ENCODE data around the gene ESPNL. TPM values are rescaled to one million over a fixed set of nuclear protein-coding genes. Genes with fewer than 3 reads are reported as not detected.
"Not testable (repeated sequence)": the region's sequence is repeated elsewhere in the genome, so short reads cannot be mapped to it uniquely, and the experiment has no call there.

ESPNL gene
- total and polyA plus RNA-seq, 10 donors = 0.65 to 6.2 (median 1.7) TPM

GRCh38 chr2:238057696-238058575, 42.2 kb upstream of the ESPNL start:
- intact Hi-C loops (cut with DNase I; ENCODE audit: low total_unique reads) = loop anchor here (10.0 kb wide), 1 partner anchor 93 kb away; the partner anchor contains the start of gene UBE2F
- TF ChIP-seq POLR2AphosphoS5 (IDR thresholded peaks at IDR 0.05) = peak in 2 of 3 donors; percentile 9 to 23
- DNase-seq, H3K9me3 ChIP-seq, H3K36me3 ChIP-seq, H3K27ac ChIP-seq, H3K4me3 ChIP-seq: not testable (repeated sequence)
- Histone ChIP-seq H3K27me3 (replicated peaks in 1 of 7) (peaks cover 0 to 23% (median 0%) of the 10 kb centered on the region in 7 donors), H3K4me1 (peaks cover 0 to 29% (median 21%) of the 10 kb centered on the region in 6 donors)
- WGBS, 5 donors = 92 to 97% (median 94%) methylated on average over 15 to 44 of the region's 44 CpGs

- 89 to 95% (median 93%) methylated on average over 3 of the region's 3 CpGs for WGBS, 5 donors
- Histone ChIP-seq H3K4me1 (peaks cover 0 to 30% (median 21%) of the 10 kb centered on the region in 6 donors), H3K4me3 (peak overlapping the region in 4 of 8 donors; percentile 82 to 97 (median 92)), H3K9me3 (no peaks in the 10 kb centered on the region), H3K36me3 (peaks cover 0 to 6% (median 1%) of the 10 kb centered on the region in 6 donors), H3K27me3 (replicated peaks in 1 of 7) (peaks cover 0 to 23% (median 0%) of the 10 kb centered on the region in 7 donors), H3K27ac (no peak overlapping the region)
- DNase-seq = no peak
- TF ChIP-seq POLR2A (IDR thresholded peaks at IDR 0.05) = no peak
- TF ChIP-seq POLR2AphosphoS5 (IDR thresholded peaks at IDR 0.05) = no peak
- TF ChIP-seq CTCF (IDR thresholded peaks at IDR 0.05 in 8 of 11, conservative IDR thresholded peaks at IDR 0.05 in 3 of 11) = no peak
- intact Hi-C loops (cut with DNase I; ENCODE audit: low total_unique reads) = loop anchor here (10.0 kb wide), 1 partner anchor 95 kb away; the partner anchor contains the start of gene UBE2F
These were observed 40.6 kb upstream of the ESPNL start for GRCh38 chr2:238059505-238059904.

GRCh38 chr2:238060096-238060541, 40.0 kb upstream of the ESPNL start:
- Histone ChIP-seq H3K36me3 (peaks cover 0 to 12% (median 4%) of the 10 kb centered on the region in 6 donors), H3K9me3 (no peaks in the 10 kb centered on the region), H3K4me3 (peak overlapping the region; percentile 82 to 97 (median 94)), H3K27me3 (replicated peaks in 1 of 7) (peaks cover 0 to 17% (median 0%) of the 10 kb centered on the region in 7 donors), H3K27ac (peak overlapping the region; percentile 74 to 94 (median 90)), H3K4me1 (peaks cover 0 to 30% (median 21%) of the 10 kb centered on the region in 6 donors)
- 1 to 3% (median 2%) methylated on average over 18 of the region's 18 CpGs for WGBS, 5 donors
- no peak for TF ChIP-seq CTCF (IDR thresholded peaks at IDR 0.05 in 8 of 11, conservative IDR thresholded peaks at IDR 0.05 in 3 of 11)
- TF ChIP-seq POLR2A (IDR thresholded peaks at IDR 0.05) = no peak
- TF ChIP-seq POLR2AphosphoS5 (IDR thresholded peaks at IDR 0.05) = no peak
- DNase-seq = no peak
- intact Hi-C loops (cut with DNase I; ENCODE audit: low total_unique reads) = no loop called here

GRCh38 chr2:238060542-238061314, 39.4 kb upstream of the ESPNL start, which contains the start of gene SCLY:
TSS of gene SCLY (plus strand) at chr2:238061001. CDS start at chr2:238061055, 54 bp downstream.
- DNase-seq = peak; percentile 99
- H3K4me1 ChIP-seq = peaks cover 0 to 30% (median 21%) of the 10 kb centered on the region in 6 donors
- H3K4me3 ChIP-seq = peak within 1 kb of the TSS; percentile 82 to 97 (median 94)
- H3K9me3 ChIP-seq = no peaks in the 10 kb centered on the region
- 0 to 1% (median 0%) methylated on average over 23 to 98 of the region's 98 CpGs for WGBS, 5 donors
- peaks cover 0 to 13% (median 0%) of the 10 kb centered on the region in 7 donors for H3K27me3 ChIP-seq (replicated peaks in 1 of 7)
- peak in 5 of 11 experiments; percentile 6 to 57 (median 42) for TF ChIP-seq CTCF (IDR thresholded peaks at IDR 0.05 in 8 of 11, conservative IDR thresholded peaks at IDR 0.05 in 3 of 11)
- TF ChIP-seq POLR2A (IDR thresholded peaks at IDR 0.05) = peak; percentile 37 to 66 (median 52)
- TF ChIP-seq POLR2AphosphoS5 (IDR thresholded peaks at IDR 0.05) = peak; percentile 95 to 96 (median 95)
- peak within 1 kb of the TSS; percentile 74 to 94 (median 90) for H3K27ac ChIP-seq
- intact Hi-C loops (cut with DNase I; ENCODE audit: low total_unique reads) = no loop called here
- H3K36me3 ChIP-seq = peaks cover 0 to 18% (median 7%) of the 10 kb centered on the region in 6 donors

Measured in spleen (tissue), 11 donors.